Tibial artery (tissue), 4 donors: ENCODE measurements around the gene CCDC78.

ENCODE experiments used
- DNase-seq, 2 donors: peaks; one replicate each; pipeline ENCODE4 v3.0.0-alpha.2; 2019
- H3K27ac ChIP-seq, 2 donors: fragments of 200-600 bp; sonication (generic) in 1 of 2; 1 replicate in 1 of 2; 2 replicates in 1 of 2; pipeline ENCODE4 v1.5.1; 2018 to 2019; ENCODE audit warnings: mild to moderate bottlenecking in 1 of 2
- H3K27me3 ChIP-seq, 2 donors: fragments of 200-600 bp; sonication (generic) in 1 of 2; one replicate each; pipeline versions ENCODE4 v1.5.1 to v1.6.0; 2016 to 2019
- H3K36me3 ChIP-seq, 3 donors: fragments of 200-600 bp; sonication (generic) in 2 of 3; one replicate each; pipeline ENCODE4 v1.5.1; 2016 to 2019; ENCODE audit warnings: mild to moderate bottlenecking in 2 of 3
- H3K4me1 ChIP-seq, 4 donors: fragments of 200-600 bp; sonication (generic) in 2 of 4; 1 replicate in 3 of 4; 2 replicates in 1 of 4; pipeline ENCODE4 v1.5.1; 2016 to 2019
- H3K4me3 ChIP-seq, 2 donors: fragments of 200-600 bp; sonication (generic) in 1 of 2; 1 replicate in 1 of 2; 2 replicates in 1 of 2; pipeline ENCODE4 v1.5.1; 2018 to 2019; ENCODE audit warnings: mild to moderate bottlenecking in 2 of 2
- H3K9me3 ChIP-seq, 3 donors: fragments of 200-600 bp; sonication (generic) in 1 of 3; one replicate each; pipeline ENCODE4 v1.5.1; 2016 to 2019
- CTCF ChIP-seq, 2 experiments: fragments of 200-600 bp in 1 of 2; fragments of 450-650 bp in 1 of 2; IDR thresholded peaks; one replicate each; pipeline ENCODE4 v1.5.1; 2017 to 2019; ENCODE audit warnings: antibody characterized with exemption in 2 of 2, mild to moderate bottlenecking in 1 of 2, moderate library complexity in 1 of 2
- intact Hi-C: fragments of 100-400 bp; cut with DNase I; formaldehyde crosslinking; loops from one replicate; pipeline ENCODE4 v1.15.0; 2023; ENCODE audit warnings: low total_unique reads

CCDC78 gene

GRCh38 chr16:766008-766819 lies 40.0 kb upstream of the CCDC78 start:
- Histone ChIP-seq H3K27ac (no peak overlapping the region), H3K27me3 (peaks cover 0 to 85% of the 10 kb centered on the region in 2 donors), H3K4me1 (no peaks in the 10 kb centered on the region), H3K4me3 (no peak overlapping the region), H3K9me3 (no peaks in the 10 kb centered on the region), H3K36me3 (no peaks in the 10 kb centered on the region)
- intact Hi-C loops: no loop called here
- DNase-seq: no peak
- no peak for TF ChIP-seq CTCF (IDR thresholded peaks at IDR 0.05)

- intact Hi-C loops: no loop called here
- no peak for TF ChIP-seq CTCF (IDR thresholded peaks at IDR 0.05)
- H3K4me3 ChIP-seq: no peak overlapping the region
- peaks cover 0 to 2% (median 0%) of the 10 kb centered on the region in 4 donors for H3K4me1 ChIP-seq
- no peaks in the 10 kb centered on the region for H3K36me3 ChIP-seq
- H3K9me3 ChIP-seq: no peaks in the 10 kb centered on the region
- peaks cover 0 to 84% of the 10 kb centered on the region in 2 donors for H3K27me3 ChIP-seq
- no peak for DNase-seq
- no peak overlapping the region for H3K27ac ChIP-seq
Measured at GRCh38 chr16:765488-765865, 39.2 kb upstream of the CCDC78 start.

- Histone ChIP-seq H3K27me3 (peaks cover 0 to 80% of the 10 kb centered on the region in 2 donors), H3K4me3 (no peak overlapping the region), H3K27ac (no peak overlapping the region), H3K4me1 (peaks cover 0 to 4% (median 0%) of the 10 kb centered on the region in 4 donors), H3K36me3 (no peaks in the 10 kb centered on the region), H3K9me3 (no peaks in the 10 kb centered on the region)
- intact Hi-C loops: no loop called here
- no peak for DNase-seq
- TF ChIP-seq CTCF (IDR thresholded peaks at IDR 0.05): no peak
Measured at GRCh38 chr16:764848-765487, 38.7 kb upstream of the CCDC78 start.

- Histone ChIP-seq H3K27me3 (peaks cover 0 to 73% of the 10 kb centered on the region in 2 donors), H3K27ac (no peak overlapping the region), H3K9me3 (no peaks in the 10 kb centered on the region), H3K4me1 (peaks cover 0 to 4% (median 0%) of the 10 kb centered on the region in 4 donors), H3K4me3 (no peak overlapping the region), H3K36me3 (no peaks in the 10 kb centered on the region)
- TF ChIP-seq CTCF (IDR thresholded peaks at IDR 0.05): no peak
- intact Hi-C loops: no loop called here
- no peak for DNase-seq
Measured at GRCh38 chr16:764184-764750, 38.0 kb upstream of the CCDC78 start.

GRCh38 chr16:763369-764183 lies 37.3 kb upstream of the CCDC78 start:
- Histone ChIP-seq H3K4me1 (peaks cover 0 to 4% (median 0%) of the 10 kb centered on the region in 4 donors), H3K9me3 (no peaks in the 10 kb centered on the region), H3K4me3 (no peak overlapping the region), H3K27ac (no peak overlapping the region), H3K36me3 (no peaks in the 10 kb centered on the region), H3K27me3 (peaks cover 0 to 66% of the 10 kb centered on the region in 2 donors)
- DNase-seq: no peak
- TF ChIP-seq CTCF (IDR thresholded peaks at IDR 0.05): no peak
- intact Hi-C loops: no loop called here
